SU-DHL-6 (cell line): ENCODE measurements around the gene ZNF184.

Experiments used
- EZH2phosphoT487 ChIP-seq: fragments of 200-600 bp; sonication (generic), shearing (Covaris generic); conservative IDR thresholded peaks from 2 replicates; pipeline ENCODE4 v1.6.1; 2018; ENCODE audit warnings: mild to moderate bottlenecking, antibody characterized with exemption, low read length, moderate library complexity, mixed read lengths
- TF ChIP-seq, protein P1 (sequence below): fragments of 200-600 bp; sonication (generic); IDR thresholded peaks from one replicate; pipeline ENCODE4 v1.5.1; 2017; ENCODE audit warnings: antibody characterized with exemption, mild to moderate bottlenecking, low read length, moderate library complexity; ENCODE audit not compliant: insufficient read depth, poor library complexity, severe bottlenecking

DNA sequence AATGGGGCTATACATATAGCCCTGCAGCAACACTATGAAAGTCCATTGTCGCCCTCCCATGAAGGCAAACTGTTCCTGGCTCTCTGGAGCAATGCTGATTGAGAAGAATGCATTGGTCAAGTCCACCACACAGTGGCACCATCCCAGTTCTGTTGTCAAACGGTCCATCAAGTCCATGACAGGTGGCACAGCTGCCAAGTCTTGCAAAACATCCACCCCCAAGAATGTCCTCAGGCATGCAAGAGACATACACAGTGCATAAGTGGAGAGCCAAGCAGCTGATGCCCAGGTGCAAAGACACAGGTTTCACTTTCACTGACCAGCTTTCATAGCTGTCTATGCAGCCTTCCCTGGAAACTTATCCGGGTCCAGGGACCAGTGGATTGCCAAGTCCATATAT is 66.8 kb downstream of the ZNF184 start:
- TF ChIP-seq, protein P1, sequence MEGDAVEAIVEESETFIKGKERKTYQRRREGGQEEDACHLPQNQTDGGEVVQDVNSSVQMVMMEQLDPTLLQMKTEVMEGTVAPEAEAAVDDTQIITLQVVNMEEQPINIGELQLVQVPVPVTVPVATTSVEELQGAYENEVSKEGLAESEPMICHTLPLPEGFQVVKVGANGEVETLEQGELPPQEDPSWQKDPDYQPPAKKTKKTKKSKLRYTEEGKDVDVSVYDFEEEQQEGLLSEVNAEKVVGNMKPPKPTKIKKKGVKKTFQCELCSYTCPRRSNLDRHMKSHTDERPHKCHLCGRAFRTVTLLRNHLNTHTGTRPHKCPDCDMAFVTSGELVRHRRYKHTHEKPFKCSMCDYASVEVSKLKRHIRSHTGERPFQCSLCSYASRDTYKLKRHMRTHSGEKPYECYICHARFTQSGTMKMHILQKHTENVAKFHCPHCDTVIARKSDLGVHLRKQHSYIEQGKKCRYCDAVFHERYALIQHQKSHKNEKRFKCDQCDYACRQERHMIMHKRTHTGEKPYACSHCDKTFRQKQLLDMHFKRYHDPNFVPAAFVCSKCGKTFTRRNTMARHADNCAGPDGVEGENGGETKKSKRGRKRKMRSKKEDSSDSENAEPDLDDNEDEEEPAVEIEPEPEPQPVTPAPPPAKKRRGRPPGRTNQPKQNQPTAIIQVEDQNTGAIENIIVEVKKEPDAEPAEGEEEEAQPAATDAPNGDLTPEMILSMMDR = no peak
- TF ChIP-seq EZH2phosphoT487 = no peak
